Ovary (tissue), 9 donors: ENCODE data around the gene OR1I1. TPM values are rescaled to one million over a fixed set of nuclear protein-coding genes. Genes with fewer than 3 reads are reported as not detected.

ENCODE experiments used
- DNase-seq, 5 donors: peaks; one replicate each; pipeline ENCODE4 v3.0.0-alpha.2; 2019 to 2020
- H3K27ac ChIP-seq, 2 donors: fragments of 200-600 bp; one replicate each; pipeline versions ENCODE4 v1.5.1 to v1.8.0; 2019 to 2022
- H3K27me3 ChIP-seq: fragments of 200-600 bp; one replicate; pipeline ENCODE4 v1.8.0; 2022
- H3K36me3 ChIP-seq: fragments of 200-600 bp; sonication (generic); one replicate; pipeline ENCODE4 v1.5.1; 2019
- H3K4me1 ChIP-seq: one replicate; pipeline ENCODE4 v1.8.1; 2013; ENCODE audit warnings: mild to moderate bottlenecking, moderate library complexity; ENCODE audit not compliant: insufficient read depth
- H3K4me3 ChIP-seq: fragments of 200-600 bp; sonication (generic); one replicate; pipeline ENCODE4 v1.5.1; 2017
- H3K9me3 ChIP-seq, 2 donors: fragments of 200-600 bp in 1 of 2; sonication (generic) in 1 of 2; one replicate each; pipeline versions ENCODE4 v1.5.1 to v1.8.1; 2013 to 2019; ENCODE audit warnings: mild to moderate bottlenecking in 1 of 2, moderate library complexity in 1 of 2
- CTCF ChIP-seq, 3 donors: fragments of 450-650 bp in 2 of 3; fragments of 200-600 bp in 1 of 3; IDR thresholded peaks; one replicate each; pipeline versions ENCODE4 v1.5.1 to v1.8.0; 2016 to 2022; ENCODE audit warnings: antibody characterized with exemption in 3 of 3, mild to moderate bottlenecking in 1 of 3
- EP300 ChIP-seq: sonication (generic); formaldehyde crosslinking; IDR thresholded peaks from one replicate; pipeline ENCODE4 v1.6.1; 2017; ENCODE audit warnings: antibody characterized with exemption
- POLR2A ChIP-seq: fragments of 450-650 bp; IDR thresholded peaks from one replicate; pipeline ENCODE4 v1.6.1; 2017; ENCODE audit warnings: antibody characterized with exemption, mild to moderate bottlenecking, moderate library complexity
- WGBS, 3 donors: extraction: QIAGEN DNeasy Blood & Tissue Kit in 1 of 3; methylation state at CpG; one replicate each; pipeline versions ENCODE4 v1.1.5 to v1.1.7; 2013 to 2017; 5-methylcytosine and 5-hydroxymethylcytosine counted together
- intact Hi-C, 4 donors: fragments of 100-400 bp; cut with DNase I; formaldehyde crosslinking; loops; one replicate each; pipeline versions ENCODE4 v1.11.0 to v1.15.1; 2022 to 2023
- polyA plus RNA-seq, 2 donors: library from polyadenylated mRNA; stranded (reverse); fragments of 200-250 nt in 1 of 2; fragments of 350-450 nt in 1 of 2; fragmentation: Illumina TruSeq in 1 of 2; extraction: RNeasy Lipid Tissue Mini Kit (QIAGEN cat#74804) in 1 of 2; gene quantifications; one replicate each; pipeline ENCODE4 v1.2.3, GENCODE V29; 2013 to 2014
- total RNA-seq, 7 donors: library from RNA; depleted of rRNA in 2 of 7; stranded (reverse); fragments of >200 nt in 2 of 7; fragmentation: NEBNext Ultra II Directional in 3 of 7; extraction: Animal tissue kit (Norgen Biotek cat#: 25700) in 3 of 7; gene quantifications; one replicate each; pipeline versions ENCODE4 v1.1.0 to v1.2.4, GENCODE V29; 2016 to 2023
- donor health status: DM: no; HTN: no; CAD: no; lungs with moderate emphysema.
- donor health status: DM: no; HTN: no; CAD: no.
- donor health status: Bipolar disorder and iron deficiency.
- donor health status: DM: yes; HTN: yes; CAD: no.
- donor health status: DM: no; HTN: no; CAD: no.
- donor health status: DM: yes; HTN: yes; CAD: no.

The OR1I1 gene
- total and polyA plus RNA-seq, 9 donors = not detected

GRCh38 chr19:15099017-15099582 lies 17.1 kb downstream of the OR1I1 start:
- intact Hi-C loops = loop anchor here in 2 of 4 donors (5.0 to 10.0 kb wide), 2 partner anchors 46 to 58 kb away; no protein-coding TSS in a partner anchor
- no peak overlapping the region for H3K27ac ChIP-seq
- H3K9me3 ChIP-seq = no peaks in the 10 kb centered on the region
- TF ChIP-seq POLR2A (no peak), EP300 (no peak), CTCF (IDR thresholded peaks at IDR 0.05) (no peak)
- DNase-seq = no peak
- H3K27me3 ChIP-seq = no peaks in the 10 kb centered on the region
- H3K4me3 ChIP-seq = no peak overlapping the region
- H3K36me3 ChIP-seq = no peaks in the 10 kb centered on the region
- 93 to 97% (median 94%) methylated on average over 3 of the region's 3 CpGs for WGBS, 3 donors
- no peaks in the 10 kb centered on the region for H3K4me1 ChIP-seq

- 56 to 70% (median 62%) methylated on average over 3 of the region's 3 CpGs for WGBS, 3 donors
- H3K9me3 ChIP-seq = no peaks in the 10 kb centered on the region
- no peak overlapping the region for H3K27ac ChIP-seq
- H3K4me3 ChIP-seq = no peak overlapping the region
- intact Hi-C loops = no loop called here
- no peak for DNase-seq
- H3K27me3 ChIP-seq = no peaks in the 10 kb centered on the region
- H3K36me3 ChIP-seq = no peaks in the 10 kb centered on the region
- H3K4me1 ChIP-seq = no peaks in the 10 kb centered on the region
- TF ChIP-seq EP300 = no peak
- TF ChIP-seq POLR2A = no peak
- TF ChIP-seq CTCF (IDR thresholded peaks at IDR 0.05) = no peak
Measured at GRCh38 chr19:15101479-15102082, 19.6 kb downstream of the OR1I1 start.

- H3K36me3 ChIP-seq = no peaks in the 10 kb centered on the region
- TF ChIP-seq CTCF (IDR thresholded peaks at IDR 0.05) (no peak), EP300 (no peak), POLR2A (no peak)
- no peak overlapping the region for H3K4me3 ChIP-seq
- 81 to 95% (median 90%) methylated on average over 1 of the region's 1 CpG for WGBS, 3 donors
- no peaks in the 10 kb centered on the region for H3K9me3 ChIP-seq
- H3K27me3 ChIP-seq = no peaks in the 10 kb centered on the region
- H3K27ac ChIP-seq = no peak overlapping the region
- intact Hi-C loops = no loop called here
- H3K4me1 ChIP-seq = no peaks in the 10 kb centered on the region
- no peak for DNase-seq
Measured at GRCh38 chr19:15104003-15104402, 22.0 kb downstream of the OR1I1 start.

GRCh38 chr19:15104411-15104810 lies 22.4 kb downstream of the OR1I1 start:
- Histone ChIP-seq H3K9me3 (no peaks in the 10 kb centered on the region), H3K27ac (no peak overlapping the region), H3K36me3 (no peaks in the 10 kb centered on the region), H3K27me3 (no peaks in the 10 kb centered on the region), H3K4me1 (no peaks in the 10 kb centered on the region), H3K4me3 (no peak overlapping the region)
- DNase-seq = no peak
- intact Hi-C loops = no loop called here
- TF ChIP-seq CTCF (IDR thresholded peaks at IDR 0.05) = no peak
- TF ChIP-seq EP300 = no peak
- 77 to 88% (median 81%) methylated on average over 1 of the region's 1 CpG for WGBS, 3 donors
